ENCODE measurements around the gene ZNF653. TPM values are rescaled to one million over a fixed set of nuclear protein-coding genes. Genes with fewer than 3 reads are reported as not detected.

ZNF653 gene
- total RNA-seq, 2 experiments from 2014 or later: 14.1 to 21.5 TPM

DNA sequence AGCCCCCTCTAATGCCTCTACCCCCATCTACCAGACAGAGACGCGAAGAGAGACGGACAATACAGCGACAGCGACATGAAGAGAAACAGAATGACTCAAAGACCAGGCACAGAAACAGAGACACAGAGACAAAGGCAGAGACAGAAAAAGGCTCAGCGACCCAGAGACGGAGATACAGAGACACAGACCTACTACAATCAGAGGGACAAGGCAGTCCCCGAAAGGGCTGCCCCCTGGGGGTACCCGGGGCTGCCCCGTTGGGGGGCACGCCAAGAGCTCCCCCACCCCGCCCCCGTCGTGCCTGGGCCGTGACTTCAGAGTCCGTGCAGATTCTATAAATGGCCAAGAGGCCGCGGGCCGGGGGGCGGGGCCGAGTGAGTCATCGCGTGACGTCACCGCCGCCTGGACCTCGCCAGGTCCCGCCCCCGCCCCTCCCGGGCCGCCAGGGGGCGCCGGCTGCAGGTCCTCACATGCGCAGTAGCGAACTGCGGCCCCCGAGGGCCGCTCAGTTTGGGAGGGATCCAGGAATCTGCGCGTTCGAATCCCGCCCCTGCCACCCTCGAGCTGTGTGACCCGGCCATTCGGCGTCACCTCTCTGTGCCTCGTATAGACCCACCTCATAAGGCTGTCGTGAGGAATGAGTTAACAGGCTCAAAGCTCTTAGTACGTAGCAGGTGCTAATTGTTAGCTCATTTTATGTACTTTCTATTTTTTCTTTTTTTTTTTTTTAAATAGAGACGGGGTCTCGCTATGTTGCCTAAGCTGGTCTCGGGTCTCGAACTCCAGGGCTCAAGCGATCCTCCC is 30.4 kb upstream of the ZNF653 start:
- intact Hi-C loops (cut with micrococcal nuclease; ENCODE audit: unreplicated experiment): loop anchor here (2.0 kb wide), 1 partner anchor 51 kb away; no protein-coding TSS in a partner anchor
- ChIA-PET POLR2A (interaction anchor here (0.6 kb wide), 2 partner anchors 29 to 61 kb away, joined by 4 to 11 read pairs; no protein-coding TSS in a partner anchor), CTCF (ENCODE audit: unreplicated experiment) (interaction anchor here (0.6 kb wide), 1 partner anchor 103 kb away, joined by 3 read pairs; no protein-coding TSS in a partner anchor)
- peak overlapping the region; percentile 44 for H3K4me3 ChIP-seq (ENCODE audit: low read depth, low read length, poor library complexity, severe bottlenecking)
- H3K79me2 ChIP-seq (ENCODE audit: insufficient read depth, low read depth, low read length): no peaks in the 10 kb centered on the region
- TF ChIP-seq CTCF (conservative IDR thresholded peaks at IDR 0.05; ENCODE audit: low read length) (peak; percentile 91), EZH2phosphoT487 (IDR thresholded peaks at IDR 0.05; ENCODE audit: borderline replicate concordance, low read depth, low read length) (no peak)
- H4K20me1 ChIP-seq (ENCODE audit: insufficient read depth, low read length): no peaks in the 10 kb centered on the region
- H3K4me2 ChIP-seq (ENCODE audit: low read length): peak overlapping the region; percentile 60
- H3K9me2 ChIP-seq (ENCODE audit: insufficient read depth, low read length): no peaks in the 10 kb centered on the region
- no peaks in the 10 kb centered on the region for H3K9me3 ChIP-seq (ENCODE audit: low read length)
- no peaks in the 10 kb centered on the region for H3K36me3 ChIP-seq (ENCODE audit: insufficient read depth, low read length)
- no TSS peak for BruUV-seq (replicated peaks)
- peak overlapping the region; percentile 48; the same call in 1 of the 2 replicates for H2AFZ ChIP-seq (ENCODE audit: low read length)
- H3K27ac ChIP-seq (ENCODE audit: low read depth, low read length, poor library complexity, severe bottlenecking): no peak overlapping the region
- H3K4me1 ChIP-seq (ENCODE audit: insufficient read depth, low read length, poor library complexity, severe bottlenecking): peaks cover 14% of the 10 kb centered on the region
- DNase-seq (ENCODE audit: low spot score): peak; percentile 93

- Histone ChIP-seq H2AFZ (ENCODE audit: low read length) (no peak overlapping the region), H3K79me2 (ENCODE audit: insufficient read depth, low read depth, low read length) (no peaks in the 10 kb centered on the region), H3K4me3 (ENCODE audit: low read depth, low read length, poor library complexity, severe bottlenecking) (no peak overlapping the region), H3K27ac (ENCODE audit: low read depth, low read length, poor library complexity, severe bottlenecking) (no peak overlapping the region), H3K4me1 (ENCODE audit: insufficient read depth, low read length, poor library complexity, severe bottlenecking) (peaks cover 12% of the 10 kb centered on the region), H3K4me2 (ENCODE audit: low read length) (no peak overlapping the region), H3K9me2 (ENCODE audit: insufficient read depth, low read length) (no peaks in the 10 kb centered on the region), H4K20me1 (ENCODE audit: insufficient read depth, low read length) (no peaks in the 10 kb centered on the region), H3K9me3 (ENCODE audit: low read length) (no peaks in the 10 kb centered on the region), H3K36me3 (ENCODE audit: insufficient read depth, low read length) (no peaks in the 10 kb centered on the region)
- ChIA-PET POLR2A (no interaction called here), CTCF (ENCODE audit: unreplicated experiment) (no interaction called here)
- no peak for DNase-seq (ENCODE audit: low spot score)
- no TSS peak for BruUV-seq (replicated peaks)
- intact Hi-C loops (cut with micrococcal nuclease; ENCODE audit: unreplicated experiment): no loop called here
- no peak for TF ChIP-seq CTCF (conservative IDR thresholded peaks at IDR 0.05; ENCODE audit: low read length)
- no peak for TF ChIP-seq EZH2phosphoT487 (IDR thresholded peaks at IDR 0.05; ENCODE audit: borderline replicate concordance, low read depth, low read length)
Observed at GRCh38 chr19:11534948-11535347, 29.3 kb upstream of the ZNF653 start.

- Histone ChIP-seq H3K9me2 (ENCODE audit: insufficient read depth, low read length) (no peaks in the 10 kb centered on the region), H3K4me3 (ENCODE audit: low read depth, low read length, poor library complexity, severe bottlenecking) (no peak overlapping the region), H3K9me3 (ENCODE audit: low read length) (no peaks in the 10 kb centered on the region), H4K20me1 (ENCODE audit: insufficient read depth, low read length) (no peaks in the 10 kb centered on the region), H3K36me3 (ENCODE audit: insufficient read depth, low read length) (no peaks in the 10 kb centered on the region), H3K4me2 (ENCODE audit: low read length) (no peak overlapping the region), H3K4me1 (ENCODE audit: insufficient read depth, low read length, poor library complexity, severe bottlenecking) (peaks cover 12% of the 10 kb centered on the region), H2AFZ (ENCODE audit: low read length) (no peak overlapping the region), H3K79me2 (ENCODE audit: insufficient read depth, low read depth, low read length) (no peaks in the 10 kb centered on the region), H3K27ac (ENCODE audit: low read depth, low read length, poor library complexity, severe bottlenecking) (no peak overlapping the region)
- ChIA-PET POLR2A (interaction anchor here (0.6 to 0.7 kb wide), 2 partner anchors 26 to 372 kb away, joined by 3 read pairs; no protein-coding TSS in a partner anchor), CTCF (ENCODE audit: unreplicated experiment) (no interaction called here)
- BruUV-seq (replicated peaks): no TSS peak
- DNase-seq (ENCODE audit: low spot score): no peak
- TF ChIP-seq EZH2phosphoT487 (IDR thresholded peaks at IDR 0.05; ENCODE audit: borderline replicate concordance, low read depth, low read length) (no peak), CTCF (conservative IDR thresholded peaks at IDR 0.05; ENCODE audit: low read length) (no peak)
- intact Hi-C loops (cut with micrococcal nuclease; ENCODE audit: unreplicated experiment): no loop called here
Observed at GRCh38 chr19:11534538-11534937, 28.9 kb upstream of the ZNF653 start.

All from OCI-LY7 (cell line).